Gastrocnemius medialis (tissue), 4 donors: ENCODE measurements around the gene FZD2.

ENCODE experiments used
- POLR2A ChIP-seq, 2 donors: fragments of 450-650 bp; IDR thresholded peaks; one replicate each; pipeline ENCODE4 v1.6.1; 2017; ENCODE audit warnings: antibody characterized with exemption in 2 of 2, mild to moderate bottlenecking in 2 of 2, moderate library complexity in 2 of 2
- TF ChIP-seq, protein P1 (sequence below), 5 experiments: fragments of 450-650 bp in 3 of 5; fragments of 200-600 bp in 2 of 5; sonication (generic) in 2 of 5; IDR thresholded peaks in 4 of 5; conservative IDR thresholded peaks in 1 of 5; 1 replicate in 4 of 5; 2 replicates in 1 of 5; pipeline ENCODE4 v1.5.1; 2016 to 2019; ENCODE audit warnings: antibody characterized with exemption in 5 of 5, mild to moderate bottlenecking in 3 of 5, moderate library complexity in 3 of 5

DNA sequence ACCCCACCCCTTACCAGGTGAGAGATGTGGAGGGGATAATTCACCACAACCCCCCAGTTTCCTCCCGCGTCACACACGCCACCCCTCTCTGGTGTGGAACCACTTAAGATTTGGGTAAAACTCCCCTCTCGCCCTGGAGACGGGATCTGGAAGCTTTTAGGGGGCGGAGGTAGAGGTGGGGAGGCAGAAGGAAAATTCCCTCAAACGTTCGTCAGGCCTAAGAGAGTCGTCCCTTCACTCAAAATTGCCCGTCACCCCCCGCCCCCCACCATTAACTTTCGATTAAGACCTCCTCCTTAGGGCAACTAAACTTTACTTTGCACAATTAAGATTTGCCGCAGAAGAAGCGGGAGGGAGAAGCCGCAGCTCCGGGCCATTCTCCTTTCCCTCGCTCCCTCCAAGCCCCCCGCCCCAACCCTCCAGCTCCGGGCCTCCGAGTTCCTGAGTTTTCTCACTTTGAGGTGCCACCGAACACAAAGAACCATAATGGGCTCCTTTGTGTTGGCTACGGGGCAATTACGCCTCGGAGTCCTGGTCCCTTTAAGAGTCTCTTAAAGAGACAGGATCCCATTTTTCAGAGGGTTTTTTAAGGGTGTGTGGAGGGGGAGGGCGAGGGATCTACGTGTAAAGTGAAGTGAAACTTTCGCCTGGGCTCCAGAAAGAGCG, 985 bp upstream of the FZD2 start:
- TF ChIP-seq, protein P1, sequence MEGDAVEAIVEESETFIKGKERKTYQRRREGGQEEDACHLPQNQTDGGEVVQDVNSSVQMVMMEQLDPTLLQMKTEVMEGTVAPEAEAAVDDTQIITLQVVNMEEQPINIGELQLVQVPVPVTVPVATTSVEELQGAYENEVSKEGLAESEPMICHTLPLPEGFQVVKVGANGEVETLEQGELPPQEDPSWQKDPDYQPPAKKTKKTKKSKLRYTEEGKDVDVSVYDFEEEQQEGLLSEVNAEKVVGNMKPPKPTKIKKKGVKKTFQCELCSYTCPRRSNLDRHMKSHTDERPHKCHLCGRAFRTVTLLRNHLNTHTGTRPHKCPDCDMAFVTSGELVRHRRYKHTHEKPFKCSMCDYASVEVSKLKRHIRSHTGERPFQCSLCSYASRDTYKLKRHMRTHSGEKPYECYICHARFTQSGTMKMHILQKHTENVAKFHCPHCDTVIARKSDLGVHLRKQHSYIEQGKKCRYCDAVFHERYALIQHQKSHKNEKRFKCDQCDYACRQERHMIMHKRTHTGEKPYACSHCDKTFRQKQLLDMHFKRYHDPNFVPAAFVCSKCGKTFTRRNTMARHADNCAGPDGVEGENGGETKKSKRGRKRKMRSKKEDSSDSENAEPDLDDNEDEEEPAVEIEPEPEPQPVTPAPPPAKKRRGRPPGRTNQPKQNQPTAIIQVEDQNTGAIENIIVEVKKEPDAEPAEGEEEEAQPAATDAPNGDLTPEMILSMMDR (IDR thresholded peaks at IDR 0.05 in 4 of 5, conservative IDR thresholded peaks at IDR 0.05 in 1 of 5): no peak
- no peak for TF ChIP-seq POLR2A (IDR thresholded peaks at IDR 0.05)
